ENCODE data around the gene GSG1.
A peak's percentile ranks its signal among the peaks of the same experiment; 100 is the strongest.

The GSG1 gene

DNA sequence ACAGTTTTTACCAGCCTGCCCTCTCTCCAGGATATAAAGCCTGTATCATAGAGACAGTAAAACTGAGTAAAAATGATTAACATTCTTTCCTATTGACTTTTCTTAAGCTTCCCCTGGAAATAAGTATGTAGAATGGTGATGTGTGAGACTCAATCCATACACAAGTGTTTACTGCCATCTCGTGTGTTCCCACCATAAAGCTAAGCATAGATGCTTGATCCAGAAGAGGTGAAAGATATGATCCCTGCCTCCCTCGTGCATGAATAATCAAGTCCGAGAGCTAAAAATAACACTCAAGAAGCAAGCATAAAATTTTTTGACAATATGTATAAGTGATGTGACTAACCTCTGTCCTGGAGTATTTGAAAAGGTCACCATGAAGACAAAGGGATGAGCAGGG, 16.9 kb upstream of the GSG1 start:
- no peak for DNase-seq (ENCODE audit: low read depth in 2 of 2)

DNA sequence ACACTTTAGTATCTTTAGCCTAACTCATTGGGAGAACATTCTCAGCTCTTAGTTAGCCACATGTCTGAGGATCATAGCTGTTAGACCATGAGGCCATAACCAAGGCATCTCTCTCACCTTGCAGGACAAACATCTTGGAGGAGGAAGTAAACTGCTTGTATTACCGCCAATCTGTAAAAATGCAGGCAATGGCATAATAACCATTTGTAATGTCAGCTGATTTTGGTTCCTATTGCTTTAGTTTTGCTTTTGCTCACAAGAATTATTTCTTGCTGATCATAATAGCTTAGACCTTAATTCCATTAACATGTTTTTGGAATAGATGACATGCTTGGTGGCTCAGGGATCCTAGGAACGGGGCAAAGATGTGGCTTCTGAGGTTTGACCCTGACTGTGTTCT, 16.4 kb upstream of the GSG1 start:
- DNase-seq (ENCODE audit: low read depth in 2 of 2) = no peak

DNA sequence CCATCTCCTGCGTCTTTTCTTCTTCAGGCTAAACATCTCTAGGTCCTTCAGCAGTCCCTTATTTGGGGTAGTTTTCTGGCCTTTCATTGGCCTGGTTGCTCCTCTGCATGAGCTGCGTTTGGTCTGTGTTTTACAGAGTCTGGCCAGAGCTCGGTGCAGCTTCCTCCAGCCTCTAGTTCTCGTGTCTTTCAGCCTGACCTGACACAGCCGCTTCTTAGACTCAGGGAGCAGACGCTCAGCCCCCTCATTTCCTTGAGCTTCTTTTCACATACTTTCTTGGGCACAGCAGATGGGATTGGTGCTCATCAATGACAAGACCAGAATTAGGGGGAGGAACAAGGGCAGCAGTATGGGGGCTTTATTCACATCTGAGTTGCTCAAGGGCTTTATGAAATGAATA, 13.6 kb upstream of the GSG1 start:
- DNase-seq (ENCODE audit: low read depth in 2 of 2) = no peak

DNA sequence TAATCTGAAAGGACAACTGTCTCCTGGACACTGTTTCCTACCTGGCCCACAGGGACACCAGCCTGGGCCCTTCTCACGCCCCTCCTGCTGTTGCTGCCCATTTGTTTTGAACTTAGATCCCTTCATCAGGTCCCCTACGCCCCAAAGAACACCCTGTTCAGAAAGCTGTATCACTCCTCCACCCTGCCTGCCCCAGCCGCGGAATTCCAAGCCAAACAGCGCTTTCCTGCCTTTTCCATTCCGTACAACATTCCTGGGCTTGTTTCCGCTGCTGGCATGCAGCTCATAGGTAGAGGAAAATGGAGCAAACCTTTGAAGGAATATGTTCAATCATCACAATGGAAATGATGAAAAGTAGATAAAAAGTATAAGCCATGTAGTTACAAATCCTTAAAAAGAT, 12.8 kb upstream of the GSG1 start:
- DNase-seq (ENCODE audit: low read depth in 2 of 2) = no peak

DNA sequence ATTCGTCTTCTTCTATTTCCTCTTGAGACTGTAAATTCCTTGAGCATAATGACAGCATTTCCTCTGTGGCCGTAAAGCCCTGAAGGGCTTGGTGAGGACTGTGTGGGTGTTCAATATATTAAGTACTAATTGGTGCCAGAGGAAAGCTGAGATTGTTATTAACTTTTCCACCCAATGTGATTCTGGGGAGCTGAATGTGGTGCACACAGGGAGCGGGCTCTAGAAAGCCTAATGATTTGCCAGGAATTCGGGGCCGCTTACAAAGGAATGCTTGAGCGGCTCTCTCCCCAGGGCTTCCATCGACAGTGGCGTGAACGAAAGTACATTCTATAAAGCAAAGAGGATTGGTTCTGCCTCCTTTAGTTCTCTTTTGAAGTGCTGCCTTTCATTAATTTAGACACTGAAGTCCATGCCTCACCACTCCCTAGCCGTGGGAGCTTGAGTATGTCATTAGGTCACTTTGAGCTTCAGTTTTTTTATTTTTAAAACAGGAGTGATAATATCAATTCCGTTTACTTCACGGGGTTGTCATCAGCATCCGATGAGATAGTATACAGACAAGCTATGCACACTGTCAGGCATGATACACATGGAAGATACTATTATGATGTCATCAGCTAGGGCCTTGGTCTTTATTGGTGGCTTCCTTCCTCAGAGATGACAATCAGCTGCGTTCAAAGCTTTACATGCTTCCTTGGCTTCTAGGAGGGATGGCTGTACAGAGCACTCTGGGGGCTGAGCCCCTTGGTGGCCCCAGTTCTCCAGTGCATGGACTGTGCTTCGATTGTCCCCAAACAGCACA, 11.0 kb upstream of the GSG1 start:
- no peak for DNase-seq (ENCODE audit: low read depth in 2 of 2)

DNA sequence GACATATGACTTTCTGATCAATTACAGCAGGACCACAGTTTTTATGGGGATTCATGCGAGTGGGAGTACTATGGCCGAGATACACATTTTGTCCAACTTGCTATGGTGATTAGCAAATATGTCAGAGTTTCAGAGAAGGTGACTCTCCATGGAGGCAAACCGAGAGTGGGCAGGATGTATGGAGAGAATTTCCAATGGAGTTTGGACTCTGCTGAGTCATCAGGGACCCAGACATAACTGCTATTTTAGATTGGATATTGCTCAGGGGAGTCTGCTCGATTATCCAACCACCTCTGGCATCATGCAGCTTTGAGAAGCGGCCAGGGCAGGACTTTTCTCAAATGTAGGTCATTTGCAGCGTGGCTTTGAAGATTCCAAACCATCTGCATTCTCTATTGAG, 9.5 kb upstream of the GSG1 start:
- no peak for DNase-seq (ENCODE audit: low read depth in 2 of 2)

DNA sequence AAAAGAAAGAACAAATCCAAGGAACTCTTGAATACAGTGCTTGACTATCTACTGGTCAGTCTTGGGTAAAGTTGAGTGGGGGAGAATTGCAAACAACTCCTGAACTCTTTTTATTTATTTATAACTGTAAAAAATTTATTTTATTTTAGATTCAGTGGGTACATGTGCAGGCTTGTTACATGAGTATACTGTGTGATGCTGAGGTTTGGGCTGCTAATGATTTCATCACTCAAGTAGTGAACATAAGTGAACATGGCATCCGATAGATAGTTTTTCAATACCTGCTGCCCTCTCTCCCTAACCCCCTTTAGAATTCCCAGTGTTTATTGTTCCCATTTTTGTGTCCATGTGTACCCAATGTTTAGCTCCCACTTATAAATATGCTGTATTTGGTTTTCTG, 3.2 kb upstream of the GSG1 start:
- no peak for DNase-seq (ENCODE audit: low read depth in 2 of 2)

DNA sequence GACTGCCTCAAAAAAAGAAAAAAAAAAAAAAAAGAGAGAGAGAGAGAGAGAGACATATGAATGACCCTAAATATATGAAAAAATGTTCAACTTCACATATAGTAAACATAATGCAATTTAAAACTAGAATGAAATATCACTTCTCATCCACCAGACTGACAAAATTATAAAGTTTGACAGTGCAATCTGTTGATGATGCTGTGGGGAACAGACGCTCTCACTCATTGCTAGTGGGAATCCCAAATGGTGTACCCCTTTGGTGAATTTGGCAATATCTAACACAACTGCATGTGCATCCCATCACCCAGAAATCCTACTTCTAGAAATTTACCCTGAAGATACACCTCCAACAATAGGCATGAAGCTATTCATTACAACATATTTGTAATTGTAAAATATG, 2.3 kb upstream of the GSG1 start:
- no peak for DNase-seq (ENCODE audit: low read depth in 2 of 2)

DNA sequence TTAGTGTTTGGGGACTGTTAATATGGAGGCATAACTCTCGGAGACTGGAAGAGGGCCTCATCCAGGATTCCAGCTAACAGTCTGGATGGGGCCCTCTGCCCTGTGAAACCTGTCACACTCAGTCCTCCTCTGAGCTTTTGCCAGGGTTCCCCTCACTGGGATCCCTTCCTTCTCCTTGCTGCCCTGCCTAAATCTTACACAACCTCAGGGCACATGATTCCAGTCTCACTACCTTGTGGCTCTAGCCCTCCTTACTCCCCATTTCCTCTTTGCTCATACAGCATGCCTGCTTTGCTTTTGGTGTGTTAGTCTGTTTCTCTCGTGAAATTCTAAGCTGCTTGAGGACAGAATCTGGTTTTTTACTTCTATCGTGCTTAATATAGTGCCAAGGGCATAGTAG, 942 bp upstream of the GSG1 start:
- DNase-seq (ENCODE audit: low read depth in 2 of 2) = no peak

DNA sequence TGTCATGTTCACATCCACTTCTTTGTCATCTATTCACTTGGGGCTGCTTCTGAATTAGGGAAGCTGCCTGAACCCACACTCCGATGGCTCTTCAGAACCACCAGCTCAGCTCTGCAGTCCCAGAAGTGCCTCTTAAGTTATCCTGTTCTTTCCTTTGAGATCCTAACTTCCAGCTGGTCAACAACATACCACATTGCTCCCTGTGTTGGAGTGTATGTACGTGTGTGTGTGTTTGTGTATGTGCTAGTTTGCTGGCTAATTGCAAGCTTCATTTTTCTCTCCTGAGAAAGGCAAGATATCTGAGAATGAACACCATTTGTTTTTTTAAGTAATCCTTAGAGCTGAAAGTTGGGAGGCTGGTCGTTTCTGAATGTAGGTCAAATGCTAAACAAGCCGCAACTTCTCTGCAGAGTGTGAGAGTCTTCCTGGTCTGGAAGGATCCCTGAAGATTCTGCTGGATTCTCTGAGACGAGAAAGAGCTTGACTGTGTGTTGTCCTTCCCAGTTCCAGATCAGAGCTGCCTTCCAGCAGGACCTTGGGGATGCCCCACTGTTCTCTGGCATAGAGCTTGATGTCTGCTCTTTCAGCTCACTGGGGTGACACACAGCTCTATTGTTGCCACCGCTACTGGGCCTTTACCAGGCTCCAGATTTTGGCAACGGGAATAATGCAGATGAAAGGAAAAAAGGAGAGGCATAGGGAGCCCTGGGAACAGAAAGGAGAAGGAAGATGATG, 839 bp downstream of the GSG1 start:
- DNase-seq (ENCODE audit: low read depth in 2 of 2) = no peak

DNA sequence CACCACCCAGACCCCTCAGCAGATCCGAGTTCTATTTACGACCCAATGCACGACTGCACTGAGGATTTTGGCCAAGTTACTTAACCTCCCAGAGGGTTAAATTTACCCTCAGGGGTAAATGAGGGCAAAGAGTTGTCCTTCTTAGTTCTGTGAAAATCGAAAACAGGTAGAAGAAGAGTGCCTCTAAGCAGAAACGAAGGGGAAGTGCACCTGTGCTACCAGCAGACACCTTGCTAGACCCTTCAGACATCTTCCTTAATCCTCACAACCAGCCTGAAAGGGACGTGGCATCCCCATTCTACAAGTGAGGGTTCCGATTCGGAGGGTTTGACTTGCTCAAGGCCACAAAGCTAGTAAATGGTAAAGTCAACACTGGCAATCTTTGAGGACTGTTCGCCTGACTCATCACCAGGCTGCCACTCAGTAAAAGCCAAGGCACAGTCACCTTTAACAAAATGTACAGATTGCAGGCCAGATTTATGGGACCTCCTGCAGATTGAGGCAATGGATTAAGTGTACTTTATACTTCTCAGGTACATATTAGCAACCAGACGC, 1.6 kb downstream of the GSG1 start:
- DNase-seq (ENCODE audit: low read depth in 2 of 2) = no peak

DNA sequence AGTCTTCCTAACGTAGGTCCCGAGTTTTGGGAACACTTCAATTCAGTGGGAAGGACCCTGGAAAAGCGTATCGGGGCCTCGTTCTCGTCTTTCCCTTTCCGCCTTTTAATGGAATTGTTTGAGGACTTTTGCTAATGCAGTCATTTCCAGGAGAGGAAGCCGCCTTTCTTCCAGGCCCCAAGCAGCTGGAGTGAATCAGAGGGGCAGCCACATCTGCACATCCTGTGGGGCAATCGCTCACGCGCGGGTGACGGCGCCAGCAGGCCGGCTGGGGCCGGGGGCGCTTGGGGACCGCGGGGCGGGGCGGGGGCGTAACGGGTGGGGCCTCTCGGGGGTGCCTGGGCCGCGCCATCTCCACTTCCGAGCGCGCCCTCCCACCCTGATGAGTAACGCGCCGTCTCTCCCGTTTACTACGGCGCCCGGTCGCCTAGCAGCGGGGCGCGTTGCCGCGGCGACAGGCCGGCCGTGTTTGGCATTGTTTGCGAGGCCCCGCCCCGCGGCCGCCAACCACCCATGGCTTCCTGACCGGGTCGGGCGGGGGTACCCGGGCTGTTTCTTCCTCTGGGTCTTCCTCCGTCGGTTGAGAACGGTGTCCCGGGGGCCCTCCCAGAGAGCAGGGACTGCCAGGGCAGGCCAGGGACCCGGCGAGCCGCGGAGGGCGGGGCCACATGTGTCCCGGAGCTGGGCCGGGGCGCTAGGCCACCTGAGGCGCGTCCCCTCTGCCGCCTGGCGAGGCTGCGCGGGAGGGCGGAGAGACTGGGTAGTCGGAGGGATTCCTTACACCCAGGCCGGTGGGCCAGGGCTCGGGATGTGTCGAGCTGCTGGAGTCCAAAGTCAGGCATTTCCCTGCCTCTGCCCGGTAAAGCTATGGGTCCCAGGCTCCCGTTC, 2.3 kb downstream of the GSG1 start:
- DNase-seq (ENCODE audit: low read depth in 2 of 2) = peak; percentile 82 to 93

DNA sequence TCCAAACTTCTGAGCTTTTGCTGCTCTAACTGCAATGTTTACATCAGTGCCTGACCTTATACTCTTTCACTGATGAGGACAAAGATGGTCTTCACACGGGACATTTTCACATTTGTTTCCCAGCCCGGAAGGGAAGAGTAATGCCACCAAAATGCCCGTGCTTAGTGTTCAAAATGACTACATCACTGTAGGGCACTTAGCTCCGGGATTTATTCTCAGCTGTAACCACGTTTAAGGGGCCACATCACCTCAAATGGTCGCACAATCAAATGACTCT, 2.9 kb downstream of the GSG1 start:
- no peak for DNase-seq (ENCODE audit: low read depth in 2 of 2)

DNA sequence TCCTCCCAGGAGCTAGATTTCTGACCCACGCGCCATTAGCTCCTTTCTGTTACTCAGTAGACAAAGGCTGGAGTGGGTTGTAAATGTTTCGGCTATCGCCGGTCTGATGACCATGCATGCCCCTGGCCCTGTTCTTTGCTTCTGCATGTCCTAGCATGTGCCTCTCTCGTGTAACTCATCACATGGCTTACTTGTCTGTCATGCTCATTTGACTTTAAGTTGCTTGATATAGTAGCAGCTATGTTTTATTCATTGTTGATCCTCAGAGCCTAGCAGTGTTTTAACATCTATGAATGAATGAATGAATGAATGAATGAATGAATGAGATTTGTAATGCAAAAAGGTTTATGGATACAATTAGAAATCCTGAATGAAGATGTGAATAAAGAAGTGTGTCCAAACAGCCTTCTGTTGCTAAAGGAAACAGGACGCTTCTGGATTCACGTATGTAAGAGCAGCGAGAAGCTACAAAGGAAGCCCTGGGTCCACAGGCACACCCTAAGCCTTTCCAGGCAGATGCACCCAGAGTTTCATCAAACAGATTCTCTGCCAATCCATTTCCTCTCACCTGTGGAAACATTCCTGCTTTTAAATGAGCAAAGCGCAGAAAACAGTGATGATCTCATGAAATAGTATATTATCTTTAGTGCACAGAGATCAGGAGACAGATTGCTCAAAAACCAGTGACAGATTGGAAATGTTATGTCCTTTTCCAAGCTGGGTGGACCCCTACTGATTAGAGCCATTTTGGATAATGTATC, 3.4 kb downstream of the GSG1 start:
- DNase-seq (ENCODE audit: low read depth in 2 of 2) = no peak

DNA sequence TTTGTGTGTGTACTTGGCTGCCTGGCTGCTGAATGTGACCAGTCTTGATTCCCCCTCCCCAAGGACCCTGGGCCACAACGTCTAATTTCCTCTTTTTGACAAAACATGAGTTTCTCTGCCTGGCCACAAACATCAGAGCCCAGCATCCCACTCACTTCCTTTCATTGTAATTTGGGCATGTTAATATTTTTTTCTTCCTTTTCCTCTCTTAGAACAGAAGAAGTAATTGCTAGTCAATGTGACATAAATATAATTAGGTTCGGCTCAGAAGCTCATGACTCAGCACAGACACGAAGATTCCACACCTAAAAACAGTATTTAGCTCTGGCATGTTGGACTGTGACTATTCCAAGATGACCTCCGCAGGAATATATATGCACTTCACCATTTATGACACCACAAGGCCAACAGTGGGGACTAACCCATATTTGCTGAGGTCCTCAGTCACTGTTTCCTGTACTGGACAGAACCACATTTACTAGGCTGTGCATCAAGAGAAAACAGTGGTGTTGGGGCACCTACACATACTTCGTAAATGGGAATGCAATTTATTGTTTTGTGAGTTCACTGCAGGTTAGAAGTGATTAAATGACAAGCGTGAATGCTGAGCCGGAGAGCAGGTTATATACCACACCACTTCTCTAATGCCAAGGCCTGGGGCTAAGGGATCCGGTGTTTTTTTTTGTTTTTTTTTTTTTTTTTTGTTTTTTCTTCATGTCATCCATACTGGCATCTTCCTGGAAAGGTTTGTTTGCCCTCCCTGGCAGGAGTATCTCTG, 4.2 kb downstream of the GSG1 start:
- no peak for DNase-seq (ENCODE audit: low read depth in 2 of 2)

DNA sequence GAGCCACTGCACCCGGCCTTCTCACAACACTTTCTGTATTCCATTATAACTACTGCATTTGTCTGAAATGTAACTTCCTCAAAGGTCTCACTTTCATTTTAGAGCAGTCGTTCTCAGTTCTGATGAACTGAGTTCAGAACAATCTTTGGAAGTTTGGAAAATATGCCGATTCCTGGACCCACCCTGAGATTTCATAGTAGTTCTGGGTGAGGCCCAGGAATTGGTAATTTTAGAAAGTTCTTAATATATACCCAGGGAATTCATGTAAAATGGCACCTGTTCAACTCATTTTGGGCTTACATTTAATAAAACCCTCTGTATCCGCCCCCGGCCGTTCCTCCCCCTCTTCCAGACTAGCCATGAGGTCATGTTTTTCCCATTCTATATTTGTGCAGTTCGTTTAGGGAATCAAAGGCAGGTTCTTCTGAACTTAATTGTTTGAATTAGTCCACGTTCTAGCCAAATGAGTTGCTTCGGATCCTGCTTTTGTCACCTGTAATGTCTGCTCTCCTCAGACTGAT, 5.9 kb downstream of the GSG1 start:
- DNase-seq (ENCODE audit: low read depth in 2 of 2) = no peak

DNA sequence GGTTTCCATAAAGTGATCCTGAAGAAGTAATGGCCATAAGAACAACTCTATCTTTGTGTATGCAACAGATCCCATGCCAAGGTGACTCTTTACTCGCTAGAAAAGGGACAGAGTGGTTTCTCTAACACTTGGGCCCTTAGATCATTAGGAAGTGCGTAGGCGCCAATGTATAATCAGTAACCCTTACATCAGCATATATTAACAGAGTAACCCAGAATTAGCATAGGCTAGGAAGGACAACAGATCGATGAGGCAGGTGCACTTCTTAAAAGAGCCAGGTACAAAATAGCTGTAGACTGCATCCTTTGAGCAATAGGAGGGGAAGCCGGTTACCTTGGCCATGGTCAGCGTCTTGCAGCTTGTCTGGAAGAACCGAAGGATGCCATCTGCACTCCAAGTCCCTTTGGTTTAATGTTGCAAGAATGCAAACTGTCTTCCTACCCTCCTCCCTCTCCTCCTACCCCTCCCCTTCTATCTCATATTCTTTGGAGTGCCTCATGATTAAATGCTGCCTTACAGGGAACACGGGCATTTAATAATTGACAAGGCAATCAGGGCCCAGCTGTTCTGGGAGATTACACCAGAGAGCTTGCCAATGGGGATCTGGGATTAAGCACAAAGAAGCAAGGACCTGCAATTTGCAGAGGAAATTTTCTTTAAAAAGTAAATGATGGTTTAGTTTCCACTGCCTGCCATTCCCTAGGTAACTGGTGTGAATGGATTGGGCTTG, 8.0 kb downstream of the GSG1 start:
- no peak for DNase-seq (ENCODE audit: low read depth in 2 of 2)

DNA sequence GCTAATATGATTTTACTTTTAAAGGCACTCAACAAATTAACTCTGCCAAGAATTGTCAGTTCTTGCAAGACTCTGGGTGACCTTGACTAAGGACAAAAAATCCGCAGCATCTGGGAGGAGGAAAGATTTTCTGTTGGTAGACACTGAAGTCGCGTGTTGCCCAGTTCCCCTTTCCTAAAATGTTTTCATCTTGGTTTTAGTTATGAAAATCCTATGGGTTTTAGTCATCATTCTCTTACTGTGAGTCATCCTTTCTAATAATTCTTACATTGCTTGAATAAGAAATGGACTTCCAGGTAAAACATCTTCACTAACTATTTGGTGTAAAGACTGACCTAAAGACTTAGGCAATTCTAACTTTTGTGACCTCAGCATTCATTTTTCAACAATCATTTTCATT, 9.1 kb downstream of the GSG1 start:
- no peak for DNase-seq (ENCODE audit: low read depth in 2 of 2)

DNA sequence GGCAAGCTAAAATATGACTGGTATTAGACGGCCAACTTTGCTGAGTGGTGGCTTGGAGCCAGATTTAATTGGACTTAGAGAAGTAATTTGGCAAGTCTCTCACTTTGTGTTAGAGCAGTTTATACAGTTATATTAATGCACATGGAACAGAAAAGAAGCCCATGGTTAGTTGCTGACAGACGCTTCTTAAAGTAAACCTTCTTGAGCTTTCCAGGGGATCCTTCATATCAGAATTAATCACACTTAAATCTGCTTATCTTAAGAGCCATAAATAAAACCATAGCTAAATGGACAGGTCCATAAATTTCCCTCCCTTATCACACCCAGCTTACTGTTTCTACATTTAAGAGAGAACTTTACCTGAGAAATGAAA, 9.6 kb downstream of the GSG1 start:
- no peak for DNase-seq (ENCODE audit: low read depth in 2 of 2)
